ENCODE data around the gene SNAI1.
"Not testable (repeated sequence)": the region's sequence is repeated elsewhere in the genome, so short reads cannot be mapped to it uniquely, and the experiment has no call there.

Gene SNAI1

DNA sequence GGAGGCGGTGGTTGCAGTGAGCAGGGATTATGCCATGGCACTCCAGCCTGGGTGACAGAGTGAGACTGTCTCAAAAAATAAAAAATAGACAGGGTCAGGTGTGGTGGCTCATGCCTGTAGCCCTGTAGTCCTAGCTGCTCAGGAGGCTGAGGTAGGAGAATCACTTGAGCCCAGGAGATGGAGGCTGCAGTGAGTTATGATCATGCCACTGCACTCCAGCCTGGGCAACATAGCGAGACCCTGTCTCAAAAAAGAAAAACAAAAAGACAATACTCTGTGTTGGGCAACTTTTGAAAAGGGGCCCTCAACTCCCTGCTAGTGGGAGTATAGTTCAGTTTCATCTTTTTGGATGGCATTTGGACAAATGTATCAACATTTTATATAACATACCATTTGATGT is 5.0 kb upstream of the SNAI1 start:
- WGBS: 89% methylated on average over 1 of the region's 2 CpGs
- H2AFZ ChIP-seq (ENCODE audit: low read depth, low read length); H2AK5ac ChIP-seq (ENCODE audit: low read length, severe bottlenecking); H2BK12ac ChIP-seq (ENCODE audit: low read length in 2 of 2); H3K23ac ChIP-seq (ENCODE audit: low read length in 2 of 2); H3K18ac ChIP-seq (ENCODE audit: low read depth in 1 of 2, low read length in 2 of 2); H2BK5ac ChIP-seq (ENCODE audit: low read depth, low read length, poor library complexity, severe bottlenecking); H2BK15ac ChIP-seq (ENCODE audit: low read depth, poor library complexity, severe bottlenecking); DNase-seq; H3K9ac ChIP-seq (ENCODE audit: low read length); H4K91ac ChIP-seq (ENCODE audit: low read length); H3K4me2 ChIP-seq (ENCODE audit: low read length, poor library complexity, severe bottlenecking); H3K27ac ChIP-seq (ENCODE audit: low read length, poor library complexity, severe bottlenecking); H4K8ac ChIP-seq (ENCODE audit: low read length); H3K4ac ChIP-seq (ENCODE audit: low read depth in 1 of 2, low read length in 2 of 2); H3K36me3 ChIP-seq (ENCODE audit: control insufficient read depth in 1 of 2, insufficient read depth in 2 of 2, low read depth in 1 of 2, low read length in 2 of 2); H3K9me3 ChIP-seq (ENCODE audit: control insufficient read depth, low read length); H3K79me1 ChIP-seq (replicated peaks; ENCODE audit: low read length, poor library complexity, severe bottlenecking); H3K14ac ChIP-seq (ENCODE audit: low read length in 2 of 2); H2BK120ac ChIP-seq (ENCODE audit: low read depth, low read length); H3K27me3 ChIP-seq (ENCODE audit: control insufficient read depth in 1 of 2, insufficient read depth in 1 of 2, low read length in 2 of 2); H3K4me3 ChIP-seq (ENCODE audit: insufficient read depth in 1 of 2, low read depth in 1 of 2, low read length in 2 of 2): not testable (repeated sequence)
- H3K4me1 ChIP-seq (ENCODE audit: control insufficient read depth, insufficient read depth, low read depth, low read length): peaks cover 10% of the 10 kb centered on the region

DNA sequence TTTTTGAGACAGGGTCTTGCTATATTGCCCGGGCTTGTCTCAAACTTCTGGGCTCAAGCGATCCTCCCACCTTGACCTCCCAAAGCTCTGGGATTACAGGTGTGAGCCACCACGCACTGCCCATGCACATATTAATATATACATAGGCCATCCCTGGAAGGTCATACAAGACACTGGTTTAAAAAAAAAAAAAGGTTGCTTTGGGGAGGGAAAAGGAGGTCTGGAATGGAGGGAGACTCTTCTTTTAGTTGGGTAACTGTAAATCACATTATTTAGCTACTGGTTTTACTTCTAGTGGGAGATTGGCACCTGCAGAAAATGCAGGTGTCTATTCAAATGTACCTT is 4.1 kb upstream of the SNAI1 start:
- no peaks in the 10 kb centered on the region for H3K36me3 ChIP-seq (ENCODE audit: control insufficient read depth in 1 of 2, insufficient read depth in 2 of 2, low read depth in 1 of 2, low read length in 2 of 2)
- no peak overlapping the region for H3K23ac ChIP-seq (ENCODE audit: low read length in 2 of 2)
- H3K27ac ChIP-seq (ENCODE audit: low read length, poor library complexity, severe bottlenecking): no peak overlapping the region
- H3K27me3 ChIP-seq (ENCODE audit: control insufficient read depth in 1 of 2, insufficient read depth in 1 of 2, low read length in 2 of 2): peaks cover 0 to 5% of the 10 kb centered on the region in 2 experiments
- H4K8ac ChIP-seq (ENCODE audit: low read length): no peak overlapping the region
- DNase-seq: no peak
- no peak overlapping the region for H2BK5ac ChIP-seq (ENCODE audit: low read depth, low read length, poor library complexity, severe bottlenecking)
- no peak overlapping the region for H2AFZ ChIP-seq (ENCODE audit: low read depth, low read length)
- H3K79me1 ChIP-seq (replicated peaks; ENCODE audit: low read length, poor library complexity, severe bottlenecking): peaks cover 5% of the 10 kb centered on the region
- H3K4ac ChIP-seq (ENCODE audit: low read depth in 1 of 2, low read length in 2 of 2): no peak overlapping the region
- no peak overlapping the region for H2BK15ac ChIP-seq (ENCODE audit: low read depth, poor library complexity, severe bottlenecking)
- H3K9ac ChIP-seq (ENCODE audit: low read length): peak overlapping the region; percentile 57
- WGBS: 90% methylated on average over 2 of the region's 3 CpGs
- H3K14ac ChIP-seq (ENCODE audit: low read length in 2 of 2): no peak overlapping the region
- no peak overlapping the region for H4K91ac ChIP-seq (ENCODE audit: low read length)
- H3K4me1 ChIP-seq (ENCODE audit: control insufficient read depth, insufficient read depth, low read depth, low read length): peaks cover 18% of the 10 kb centered on the region
- no peak overlapping the region for H3K4me3 ChIP-seq (ENCODE audit: insufficient read depth in 1 of 2, low read depth in 1 of 2, low read length in 2 of 2)
- H2AK5ac ChIP-seq (ENCODE audit: low read length, severe bottlenecking): no peak overlapping the region
- H2BK120ac ChIP-seq (ENCODE audit: low read depth, low read length): no peak overlapping the region
- H3K4me2 ChIP-seq (ENCODE audit: low read length, poor library complexity, severe bottlenecking): no peak overlapping the region
- no peaks in the 10 kb centered on the region for H3K9me3 ChIP-seq (ENCODE audit: control insufficient read depth, low read length)
- H3K18ac ChIP-seq (ENCODE audit: low read depth in 1 of 2, low read length in 2 of 2): no peak overlapping the region
- no peak overlapping the region for H2BK12ac ChIP-seq (ENCODE audit: low read length in 2 of 2)

DNA sequence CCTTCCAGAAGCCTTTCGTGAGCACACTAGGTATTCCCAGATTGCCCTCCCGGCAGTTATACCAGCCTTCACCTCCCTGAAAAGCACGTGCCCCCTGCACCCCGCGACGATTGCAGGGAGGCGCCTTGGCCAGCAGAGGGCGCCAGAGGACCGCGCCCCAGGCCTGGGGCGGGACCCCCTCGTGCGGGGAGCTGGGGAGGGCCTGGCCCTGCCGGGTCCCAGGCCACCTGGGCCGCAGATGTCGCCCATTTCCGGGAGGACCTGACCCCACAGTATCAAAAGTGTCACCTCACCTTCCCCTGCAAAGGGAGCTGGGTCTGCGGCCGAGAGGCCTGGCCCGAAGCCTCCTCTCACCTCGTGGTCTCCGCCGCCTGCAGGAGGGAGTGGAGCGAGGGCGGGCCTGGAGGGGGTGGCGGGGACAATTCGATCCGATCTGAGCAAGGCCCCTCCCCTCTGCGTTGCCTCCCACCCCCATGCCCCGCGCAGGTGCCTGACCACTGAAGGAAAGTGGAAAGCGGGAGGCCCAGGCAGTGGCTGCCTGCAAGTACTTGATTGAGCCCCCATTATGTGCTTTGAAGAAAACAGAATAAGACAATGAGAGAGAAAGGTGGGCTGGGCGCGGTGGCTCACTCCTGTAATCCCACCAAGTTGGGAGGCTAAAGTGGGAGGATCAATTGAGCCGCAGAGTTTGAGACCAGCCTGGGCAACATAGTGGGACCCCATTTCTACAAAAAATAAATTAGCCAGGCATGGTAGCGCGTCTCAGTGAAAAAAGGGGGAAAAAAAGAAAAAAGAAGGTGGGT is 3.5 kb upstream of the SNAI1 start:
- Histone ChIP-seq H3K9ac (ENCODE audit: low read length) (peak overlapping the region; percentile 57), H3K4me1 (ENCODE audit: control insufficient read depth, insufficient read depth, low read depth, low read length) (peaks cover 24% of the 10 kb centered on the region), H3K14ac (ENCODE audit: low read length in 2 of 2) (peak overlapping the region in 1 of 2 experiments; percentile 85), H2BK12ac (ENCODE audit: low read length in 2 of 2) (no peak overlapping the region), H2AK5ac (ENCODE audit: low read length, severe bottlenecking) (no peak overlapping the region), H3K4me2 (ENCODE audit: low read length, poor library complexity, severe bottlenecking) (peak overlapping the region; percentile 96), H3K79me1 (replicated peaks; ENCODE audit: low read length, poor library complexity, severe bottlenecking) (peaks cover 5% of the 10 kb centered on the region), H4K91ac (ENCODE audit: low read length) (peak overlapping the region; percentile 64), H3K27ac (ENCODE audit: low read length, poor library complexity, severe bottlenecking) (no peak overlapping the region), H3K27me3 (ENCODE audit: control insufficient read depth in 1 of 2, insufficient read depth in 1 of 2, low read length in 2 of 2) (peaks cover 0 to 5% of the 10 kb centered on the region in 2 experiments), H3K4me3 (ENCODE audit: insufficient read depth in 1 of 2, low read depth in 1 of 2, low read length in 2 of 2) (peak overlapping the region; percentile 50 to 56), H4K8ac (ENCODE audit: low read length) (peak overlapping the region; percentile 52), H2BK15ac (ENCODE audit: low read depth, poor library complexity, severe bottlenecking) (peak overlapping the region; percentile 74), H3K36me3 (ENCODE audit: control insufficient read depth in 1 of 2, insufficient read depth in 2 of 2, low read depth in 1 of 2, low read length in 2 of 2) (peaks cover 0 to 6% of the 10 kb centered on the region in 2 experiments), H2BK120ac (ENCODE audit: low read depth, low read length) (no peak overlapping the region), H3K18ac (ENCODE audit: low read depth in 1 of 2, low read length in 2 of 2) (peak overlapping the region; percentile 8 to 96), H2AFZ (ENCODE audit: low read depth, low read length) (peak overlapping the region; percentile 79), H3K9me3 (ENCODE audit: control insufficient read depth, low read length) (no peaks in the 10 kb centered on the region), H2BK5ac (ENCODE audit: low read depth, low read length, poor library complexity, severe bottlenecking) (no peak overlapping the region), H3K23ac (ENCODE audit: low read length in 2 of 2) (no peak overlapping the region), H3K4ac (ENCODE audit: low read depth in 1 of 2, low read length in 2 of 2) (peak overlapping the region in 1 of 2 experiments; percentile 78)
- DNase-seq: peak; percentile 61
- 17% methylated on average over 27 of the region's 37 CpGs for WGBS

DNA sequence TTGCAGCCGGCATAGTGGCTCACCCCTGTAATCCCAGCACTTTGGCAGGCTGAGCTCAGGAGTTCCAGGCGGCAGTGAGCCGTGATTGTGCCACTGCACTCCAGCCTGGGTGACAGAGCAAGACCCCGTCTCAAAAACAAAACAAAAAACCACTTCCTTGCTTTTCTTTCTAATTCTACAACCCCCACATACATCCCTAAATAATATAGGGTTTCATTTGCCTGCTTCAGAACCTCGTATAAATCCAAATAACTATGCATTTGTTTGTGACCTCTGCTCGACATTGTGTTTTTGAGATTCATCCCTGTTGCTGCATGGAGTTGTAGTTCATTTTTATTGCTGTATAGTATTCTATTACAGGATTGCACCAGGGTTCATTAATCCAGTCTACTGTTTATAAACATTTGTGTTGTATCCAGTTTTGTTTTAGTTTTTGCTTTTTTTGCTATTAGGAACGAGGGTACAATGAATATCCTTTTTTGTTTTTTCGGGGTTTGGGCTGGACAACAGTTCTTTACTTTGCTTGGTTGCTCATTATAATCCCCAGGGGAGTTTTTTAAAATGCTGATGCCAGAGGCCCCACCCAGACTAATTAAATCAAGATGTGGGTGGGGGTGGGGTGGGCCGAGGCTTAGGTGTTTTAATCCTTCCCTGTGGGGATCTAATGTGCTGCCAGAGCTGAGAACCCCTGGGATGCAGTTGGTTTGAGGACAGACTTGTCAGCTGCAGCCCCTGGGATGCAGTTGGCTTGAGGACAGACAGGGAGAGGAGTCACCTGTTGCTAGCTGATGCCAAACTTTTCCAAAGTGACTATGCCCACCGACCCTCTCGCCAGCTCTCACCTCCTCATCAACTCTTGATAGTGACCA is 2.4 kb upstream of the SNAI1 start:
- H3K4me1 ChIP-seq (ENCODE audit: control insufficient read depth, insufficient read depth, low read depth, low read length): peaks cover 31% of the 10 kb centered on the region
- H3K36me3 ChIP-seq (ENCODE audit: control insufficient read depth in 1 of 2, insufficient read depth in 2 of 2, low read depth in 1 of 2, low read length in 2 of 2): peaks cover 0 to 9% of the 10 kb centered on the region in 2 experiments
- H2AK5ac ChIP-seq (ENCODE audit: low read length, severe bottlenecking): no peak overlapping the region
- no peak for DNase-seq
- no peak overlapping the region for H2BK12ac ChIP-seq (ENCODE audit: low read length in 2 of 2)
- H4K8ac ChIP-seq (ENCODE audit: low read length): no peak overlapping the region
- H2BK15ac ChIP-seq (ENCODE audit: low read depth, poor library complexity, severe bottlenecking): no peak overlapping the region
- no peak overlapping the region for H3K14ac ChIP-seq (ENCODE audit: low read length in 2 of 2)
- no peak overlapping the region for H2BK5ac ChIP-seq (ENCODE audit: low read depth, low read length, poor library complexity, severe bottlenecking)
- H3K27ac ChIP-seq (ENCODE audit: low read length, poor library complexity, severe bottlenecking): no peak overlapping the region
- H3K4me3 ChIP-seq (ENCODE audit: insufficient read depth in 1 of 2, low read depth in 1 of 2, low read length in 2 of 2): no peak overlapping the region
- H3K9me3 ChIP-seq (ENCODE audit: control insufficient read depth, low read length): no peaks in the 10 kb centered on the region
- H2BK120ac ChIP-seq (ENCODE audit: low read depth, low read length): no peak overlapping the region
- H4K91ac ChIP-seq (ENCODE audit: low read length): no peak overlapping the region
- no peak overlapping the region for H3K23ac ChIP-seq (ENCODE audit: low read length in 2 of 2)
- H3K18ac ChIP-seq (ENCODE audit: low read depth in 1 of 2, low read length in 2 of 2): no peak overlapping the region
- 76% methylated on average over 11 of the region's 11 CpGs for WGBS
- peaks cover 7% of the 10 kb centered on the region for H3K79me1 ChIP-seq (replicated peaks; ENCODE audit: low read length, poor library complexity, severe bottlenecking)
- H3K9ac ChIP-seq (ENCODE audit: low read length): no peak overlapping the region
- H3K27me3 ChIP-seq (ENCODE audit: control insufficient read depth in 1 of 2, insufficient read depth in 1 of 2, low read length in 2 of 2): peaks cover 0 to 5% of the 10 kb centered on the region in 2 experiments
- no peak overlapping the region for H3K4ac ChIP-seq (ENCODE audit: low read depth in 1 of 2, low read length in 2 of 2)
- no peak overlapping the region for H2AFZ ChIP-seq (ENCODE audit: low read depth, low read length)
- no peak overlapping the region for H3K4me2 ChIP-seq (ENCODE audit: low read length, poor library complexity, severe bottlenecking)

All from mesenchymal stem cell (in vitro differentiated cells and primary cell).